ENCODE measurements around the gene YAP1.

The YAP1 gene

DNA sequence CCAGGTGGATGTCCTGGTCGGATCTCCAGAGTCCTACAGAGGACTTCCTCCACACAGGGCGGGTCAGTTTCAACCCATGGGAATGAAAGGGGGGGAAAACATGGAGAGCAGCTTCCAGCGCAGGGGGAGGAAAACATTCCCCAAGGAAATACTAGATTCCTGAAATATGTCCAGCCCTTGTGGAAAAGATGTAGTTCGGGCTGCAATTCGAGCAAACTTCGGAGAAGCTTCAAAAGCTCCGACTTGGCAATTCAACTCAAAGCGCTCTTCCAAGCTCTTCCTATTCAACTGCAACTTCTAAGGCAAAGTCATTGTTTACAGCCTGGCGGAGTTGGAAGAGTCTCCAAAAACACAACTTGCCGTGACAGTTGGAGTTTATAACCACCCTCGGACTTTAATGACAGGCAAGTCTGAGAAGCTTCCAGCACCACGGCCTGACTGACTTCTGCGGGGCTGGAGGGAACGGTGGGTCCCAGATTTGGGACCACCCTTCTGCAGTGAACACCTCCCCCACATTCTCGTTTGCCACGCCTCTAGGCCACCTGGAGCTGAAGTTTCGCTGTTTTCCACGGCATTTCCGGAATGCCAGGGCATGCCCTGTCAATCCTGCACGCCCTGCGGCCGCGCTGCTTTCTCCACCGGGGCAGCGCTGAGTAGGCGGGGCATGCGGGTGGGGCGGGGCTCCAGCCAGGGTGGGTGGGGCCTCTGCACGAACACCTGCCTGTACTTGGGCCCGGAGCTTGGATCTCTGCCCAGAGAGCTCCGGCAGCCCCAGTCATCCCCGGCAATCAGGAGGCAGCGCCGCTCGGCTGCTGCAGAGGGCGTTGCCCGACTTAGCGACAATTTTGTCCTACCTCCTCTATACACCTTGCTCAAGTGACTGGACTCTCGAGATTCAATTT is 158.1 kb downstream of the YAP1 start:
- TF ChIP-seq, protein P1, sequence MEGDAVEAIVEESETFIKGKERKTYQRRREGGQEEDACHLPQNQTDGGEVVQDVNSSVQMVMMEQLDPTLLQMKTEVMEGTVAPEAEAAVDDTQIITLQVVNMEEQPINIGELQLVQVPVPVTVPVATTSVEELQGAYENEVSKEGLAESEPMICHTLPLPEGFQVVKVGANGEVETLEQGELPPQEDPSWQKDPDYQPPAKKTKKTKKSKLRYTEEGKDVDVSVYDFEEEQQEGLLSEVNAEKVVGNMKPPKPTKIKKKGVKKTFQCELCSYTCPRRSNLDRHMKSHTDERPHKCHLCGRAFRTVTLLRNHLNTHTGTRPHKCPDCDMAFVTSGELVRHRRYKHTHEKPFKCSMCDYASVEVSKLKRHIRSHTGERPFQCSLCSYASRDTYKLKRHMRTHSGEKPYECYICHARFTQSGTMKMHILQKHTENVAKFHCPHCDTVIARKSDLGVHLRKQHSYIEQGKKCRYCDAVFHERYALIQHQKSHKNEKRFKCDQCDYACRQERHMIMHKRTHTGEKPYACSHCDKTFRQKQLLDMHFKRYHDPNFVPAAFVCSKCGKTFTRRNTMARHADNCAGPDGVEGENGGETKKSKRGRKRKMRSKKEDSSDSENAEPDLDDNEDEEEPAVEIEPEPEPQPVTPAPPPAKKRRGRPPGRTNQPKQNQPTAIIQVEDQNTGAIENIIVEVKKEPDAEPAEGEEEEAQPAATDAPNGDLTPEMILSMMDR (conservative IDR thresholded peaks at IDR 0.05; ENCODE audit: low read depth, low read length), result peak; percentile 67
- peak overlapping the region; percentile 45 for H3K4me3 ChIP-seq (ENCODE audit: low read depth, low read length)
- DNase-seq (ENCODE audit: low read depth), result peak; percentile 78

DNA sequence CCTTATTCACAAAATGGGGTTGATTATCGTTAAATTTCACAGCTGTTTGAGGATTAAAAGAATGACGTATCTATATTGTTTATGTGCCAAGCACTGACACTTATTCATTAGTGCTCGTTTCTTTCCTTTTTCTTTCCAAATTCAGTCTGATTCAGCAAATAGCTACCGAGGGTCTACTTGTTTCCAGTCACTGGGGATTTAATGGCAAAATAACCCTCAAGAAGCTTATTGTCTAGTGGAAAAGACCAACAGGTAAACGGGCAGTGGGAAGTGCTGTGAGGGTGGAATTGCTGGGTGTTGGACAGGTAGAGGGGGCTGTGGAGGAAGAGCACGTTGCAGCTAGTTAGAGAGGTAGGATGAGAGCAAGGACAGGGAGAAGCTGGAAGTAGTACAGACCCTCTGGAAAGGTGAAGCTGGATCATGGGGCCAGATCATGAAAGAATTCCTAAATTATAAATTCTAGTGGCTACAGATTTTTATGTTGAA is 158.8 kb downstream of the YAP1 start:
- peak overlapping the region; percentile 45 for H3K4me3 ChIP-seq (ENCODE audit: low read depth, low read length)

DNA sequence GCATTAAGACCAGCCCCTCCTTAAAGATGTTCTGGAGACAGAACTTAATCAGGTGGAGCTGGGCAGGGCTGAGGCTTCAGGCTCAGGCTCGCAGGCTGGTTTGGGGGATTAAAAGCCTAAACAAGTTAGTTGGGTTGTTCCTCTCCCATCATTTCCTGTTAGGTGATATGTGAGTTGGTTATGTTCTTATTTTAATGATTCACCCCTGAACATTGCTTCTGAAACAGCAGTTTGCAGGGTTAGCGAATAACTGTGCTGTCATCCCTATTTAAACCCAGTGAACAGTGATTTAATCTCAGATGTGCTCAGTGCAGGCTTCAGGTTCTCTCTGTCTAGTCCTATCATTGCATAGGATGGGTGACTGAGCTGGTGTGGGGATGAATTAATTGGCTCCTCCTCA is 159.7 kb downstream of the YAP1 start:
- DNase-seq (ENCODE audit: low read depth), result peak; percentile 42
- TF ChIP-seq, protein P1 (conservative IDR thresholded peaks at IDR 0.05; ENCODE audit: low read depth, low read length), result no peak
- H3K4me3 ChIP-seq (ENCODE audit: low read depth, low read length), result no peak overlapping the region

More for the DNA sequence above, 158.8 kb downstream of the YAP1 start:
- TF ChIP-seq, protein P1 (conservative IDR thresholded peaks at IDR 0.05; ENCODE audit: low read depth, low read length), result no peak
- DNase-seq (ENCODE audit: low read depth), result no peak

DNA sequence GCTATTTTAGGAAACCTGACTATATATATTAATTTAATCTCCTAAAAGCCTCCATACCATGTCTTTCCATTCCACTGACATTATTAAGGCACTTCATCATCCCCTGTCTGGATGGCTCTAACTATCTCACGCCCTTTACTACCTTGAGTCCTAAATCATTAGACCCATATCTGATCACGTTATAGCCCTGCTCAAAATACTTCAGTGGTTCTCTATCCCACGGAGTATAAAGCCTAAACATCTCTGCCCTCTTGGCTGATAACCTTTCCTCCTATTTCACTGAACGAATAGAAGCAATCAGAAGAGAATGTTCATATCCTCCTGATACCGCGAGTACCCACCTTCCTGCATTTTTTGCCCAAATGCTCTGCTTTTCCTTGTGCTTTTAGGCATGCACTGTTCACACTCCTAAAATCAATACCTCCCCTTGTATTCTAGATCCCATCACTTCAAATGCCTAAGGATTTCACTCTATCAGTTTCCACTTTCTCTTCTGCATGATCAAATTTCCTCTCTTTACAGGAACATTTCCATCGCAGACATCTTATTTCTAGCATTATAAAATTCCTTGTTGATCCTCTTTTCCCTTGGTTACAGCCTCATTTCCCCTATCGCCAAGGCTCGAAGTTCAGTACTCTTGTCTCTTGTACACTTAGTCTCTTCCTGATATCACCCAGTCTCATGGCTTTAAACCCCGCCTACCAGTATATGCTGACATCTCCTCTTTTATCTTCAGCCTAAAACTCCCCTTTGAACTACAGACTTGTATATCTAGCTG is 162.0 kb downstream of the YAP1 start:
- no peak for DNase-seq (ENCODE audit: low read depth)
- TF ChIP-seq, protein P1 (conservative IDR thresholded peaks at IDR 0.05; ENCODE audit: low read depth, low read length), result no peak
- H3K4me3 ChIP-seq (ENCODE audit: low read depth, low read length), result no peak overlapping the region

DNA sequence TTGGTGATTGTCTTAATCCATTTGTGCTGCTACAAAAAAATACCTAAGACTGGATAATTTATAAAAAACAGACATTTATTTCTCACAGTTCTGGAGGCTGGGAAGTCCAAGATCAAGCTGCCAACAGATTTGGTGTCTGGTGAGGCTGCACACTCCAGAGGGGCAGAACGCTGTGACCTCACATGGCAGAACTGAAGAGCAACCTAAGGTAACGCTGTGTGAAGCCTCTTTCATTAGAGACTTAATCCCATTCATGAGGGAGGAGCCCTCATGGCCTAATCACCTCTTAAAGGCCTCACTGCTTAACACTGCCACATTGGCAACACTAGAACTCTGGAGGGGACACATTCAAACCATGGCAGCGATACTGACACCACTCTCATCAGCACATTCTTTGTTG is 164.4 kb downstream of the YAP1 start:
- DNase-seq (ENCODE audit: low read depth), result no peak
- H3K4me3 ChIP-seq (ENCODE audit: low read depth, low read length), result no peak overlapping the region
- TF ChIP-seq, protein P1 (conservative IDR thresholded peaks at IDR 0.05; ENCODE audit: low read depth, low read length), result no peak

DNA sequence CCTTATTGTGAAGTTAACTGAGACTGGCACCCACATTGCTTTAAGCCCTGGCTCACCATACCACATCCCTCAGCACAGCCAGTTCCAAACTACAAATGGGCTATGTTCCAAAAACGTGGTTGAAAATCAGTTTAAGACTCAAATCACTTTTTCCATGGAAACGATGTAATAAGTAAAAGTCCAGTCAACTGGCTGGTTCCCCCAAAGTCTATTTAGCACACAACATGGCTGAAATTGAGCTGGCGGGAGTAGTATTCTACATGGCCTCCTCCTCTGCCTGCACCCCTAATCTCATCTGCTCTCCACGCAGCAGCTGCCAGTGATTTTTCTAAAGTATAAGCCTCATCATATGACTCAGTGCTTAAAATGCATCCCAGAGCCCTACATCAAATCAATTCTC is 166.1 kb downstream of the YAP1 start:
- TF ChIP-seq, protein P1 (conservative IDR thresholded peaks at IDR 0.05; ENCODE audit: low read depth, low read length), result no peak
- DNase-seq (ENCODE audit: low read depth), result peak; percentile 50
- H3K4me3 ChIP-seq (ENCODE audit: low read depth, low read length), result no peak overlapping the region
